IPS-20b (cell line): ENCODE data around the gene GNA14.
A peak's percentile ranks its signal among the peaks of the same experiment; 100 is the strongest.

Experiments
- H3K27ac ChIP-seq: one replicate; pipeline ENCODE4 v1.5.1; 2013; ENCODE audit warnings: low read length
- H3K27me3 ChIP-seq: 2 replicates; pipeline ENCODE4 v1.6.1; 2013; ENCODE audit warnings: mild to moderate bottlenecking, low read length, inconsistent platforms; ENCODE audit not compliant: insufficient read depth
- H3K36me3 ChIP-seq: 2 replicates; pipeline ENCODE4 v1.6.1; 2013; ENCODE audit warnings: low read depth, mild to moderate bottlenecking, inconsistent platforms, low read length, moderate library complexity; ENCODE audit not compliant: insufficient read depth
- H3K4me1 ChIP-seq: 2 replicates; pipeline ENCODE4 v1.6.1; 2013; ENCODE audit warnings: mild to moderate bottlenecking, control low read depth, inconsistent platforms, low read length, moderate library complexity; ENCODE audit not compliant: insufficient read depth
- H3K4me3 ChIP-seq: 2 replicates; pipeline ENCODE4 v1.5.1; 2013; ENCODE audit warnings: mild to moderate bottlenecking, low read length, inconsistent platforms
- H3K9ac ChIP-seq: 2 replicates; pipeline ENCODE4 v1.6.1; 2013; ENCODE audit warnings: low read depth, mild to moderate bottlenecking, inconsistent platforms, low read length, moderate library complexity
- H3K9me3 ChIP-seq: 2 replicates; pipeline ENCODE4 v1.6.1; 2013; ENCODE audit warnings: mild to moderate bottlenecking, low read depth, low read length, inconsistent platforms; ENCODE audit not compliant: insufficient read depth

GNA14 gene

GRCh38 chr9:77672183-77672582 is 24.1 kb upstream of the GNA14 start:
- no peaks in the 10 kb centered on the region for H3K4me1 ChIP-seq
- no peaks in the 10 kb centered on the region for H3K27me3 ChIP-seq
- H3K9me3 ChIP-seq: no peaks in the 10 kb centered on the region

GRCh38 chr9:77667151-77667550 is 19.0 kb upstream of the GNA14 start:
- no peak overlapping the region for H3K9ac ChIP-seq
- no peaks in the 10 kb centered on the region for H3K4me1 ChIP-seq
- H3K27me3 ChIP-seq: no peaks in the 10 kb centered on the region
- no peak overlapping the region for H3K4me3 ChIP-seq
- no peaks in the 10 kb centered on the region for H3K9me3 ChIP-seq
- no peak overlapping the region for H3K27ac ChIP-seq
- no peaks in the 10 kb centered on the region for H3K36me3 ChIP-seq

More at GRCh38 chr9:77672183-77672582, 24.1 kb upstream of the GNA14 start:
- Histone ChIP-seq H3K4me3 (no peak overlapping the region), H3K27ac (no peak overlapping the region), H3K36me3 (no peaks in the 10 kb centered on the region), H3K9ac (no peak overlapping the region)

GRCh38 chr9:77663754-77664153 is 15.6 kb upstream of the GNA14 start:
- Histone ChIP-seq H3K27me3 (no peaks in the 10 kb centered on the region), H3K36me3 (no peaks in the 10 kb centered on the region), H3K9me3 (no peaks in the 10 kb centered on the region), H3K4me3 (no peak overlapping the region), H3K4me1 (no peaks in the 10 kb centered on the region), H3K27ac (no peak overlapping the region), H3K9ac (no peak overlapping the region)

GRCh38 chr9:77661566-77662085 is 13.5 kb upstream of the GNA14 start:
- Histone ChIP-seq H3K36me3 (no peaks in the 10 kb centered on the region), H3K9ac (no peak overlapping the region), H3K9me3 (no peaks in the 10 kb centered on the region), H3K27me3 (no peaks in the 10 kb centered on the region), H3K27ac (no peak overlapping the region), H3K4me1 (no peaks in the 10 kb centered on the region), H3K4me3 (no peak overlapping the region)

GRCh38 chr9:77659926-77660325 is 11.8 kb upstream of the GNA14 start:
- Histone ChIP-seq H3K9ac (no peak overlapping the region), H3K9me3 (no peaks in the 10 kb centered on the region), H3K4me3 (no peak overlapping the region), H3K27ac (no peak overlapping the region), H3K27me3 (no peaks in the 10 kb centered on the region), H3K36me3 (no peaks in the 10 kb centered on the region), H3K4me1 (no peaks in the 10 kb centered on the region)

GRCh38 chr9:77651203-77651602 is 3.1 kb upstream of the GNA14 start:
- Histone ChIP-seq H3K9ac (no peak overlapping the region), H3K9me3 (no peaks in the 10 kb centered on the region), H3K27ac (no peak overlapping the region), H3K36me3 (no peaks in the 10 kb centered on the region), H3K4me1 (peaks cover 6% of the 10 kb centered on the region; the same call in 1 of the 2 replicates), H3K4me3 (no peak overlapping the region), H3K27me3 (peaks cover 38% of the 10 kb centered on the region)

GRCh38 chr9:77649109-77649812 is 1.1 kb upstream of the GNA14 start:
- H3K9me3 ChIP-seq: no peaks in the 10 kb centered on the region
- peaks cover 10% of the 10 kb centered on the region; the same call in 1 of the 2 replicates for H3K4me1 ChIP-seq
- H3K27ac ChIP-seq: no peak overlapping the region
- H3K9ac ChIP-seq: peak overlapping the region; percentile 46; the same call in 1 of the 2 replicates
- H3K4me3 ChIP-seq: peak overlapping the region; percentile 77; the same call in 1 of the 2 replicates
- no peaks in the 10 kb centered on the region for H3K36me3 ChIP-seq
- peaks cover 51% of the 10 kb centered on the region for H3K27me3 ChIP-seq

- H3K9me3 ChIP-seq: no peaks in the 10 kb centered on the region
- peaks cover 10% of the 10 kb centered on the region; the same call in 1 of the 2 replicates for H3K4me1 ChIP-seq
- no peaks in the 10 kb centered on the region for H3K36me3 ChIP-seq
- peak overlapping the region; percentile 77; the same call in 1 of the 2 replicates for H3K4me3 ChIP-seq
- H3K27me3 ChIP-seq: peaks cover 51% of the 10 kb centered on the region
- H3K9ac ChIP-seq: peak overlapping the region; percentile 46; the same call in 1 of the 2 replicates
- H3K27ac ChIP-seq: no peak overlapping the region
These were observed 572 bp downstream of the GNA14 start for GRCh38 chr9:77647267-77648233.

- Histone ChIP-seq H3K9me3 (no peaks in the 10 kb centered on the region), H3K27me3 (peaks cover 39% of the 10 kb centered on the region), H3K4me1 (peaks cover 9% of the 10 kb centered on the region; the same call in 1 of the 2 replicates), H3K36me3 (no peaks in the 10 kb centered on the region), H3K4me3 (no peak overlapping the region), H3K9ac (no peak overlapping the region), H3K27ac (no peak overlapping the region)
These were observed 4.3 kb downstream of the GNA14 start for GRCh38 chr9:77643871-77644270.

- no peak overlapping the region for H3K4me3 ChIP-seq
- H3K36me3 ChIP-seq: no peaks in the 10 kb centered on the region
These were observed 7.2 kb downstream of the GNA14 start for GRCh38 chr9:77640741-77641580.

GRCh38 chr9:77632652-77633051 is 15.5 kb downstream of the GNA14 start:
- Histone ChIP-seq H3K4me3 (no peak overlapping the region), H3K9ac (no peak overlapping the region), H3K9me3 (no peaks in the 10 kb centered on the region), H3K4me1 (no peaks in the 10 kb centered on the region), H3K27me3 (no peaks in the 10 kb centered on the region), H3K36me3 (no peaks in the 10 kb centered on the region), H3K27ac (no peak overlapping the region)

More at GRCh38 chr9:77640741-77641580, 7.2 kb downstream of the GNA14 start:
- Histone ChIP-seq H3K27me3 (peaks cover 10% of the 10 kb centered on the region; the same call in 1 of the 2 replicates), H3K27ac (no peak overlapping the region), H3K9me3 (no peaks in the 10 kb centered on the region), H3K4me1 (peaks cover 8% of the 10 kb centered on the region; the same call in 1 of the 2 replicates), H3K9ac (no peak overlapping the region)
